Activated T-helper 1 cell treated with anti-CD3 and anti-CD28 coated beads, Interleukin-12 subunit alpha, Interleukin-12 subunit beta, Interleukin-2, Interleukin-4 antibody, amounts not matched to agents 30 ng/mL and 10 ng/mL and 1 ng/mL, durations not matched to agents 14 hours and 24 hours and 36 hours (primary cell): ENCODE measurements around the gene GPHN. TPM values are rescaled to one million over a fixed set of nuclear protein-coding genes. Genes with fewer than 3 reads are reported as not detected.
"Not testable (repeated sequence)": the region's sequence is repeated elsewhere in the genome, so short reads cannot be mapped to it uniquely, and the experiment has no call there.

Experiments used
- DNase-seq: peaks from one replicate; pipeline ENCODE4 v3.0.0; 2021; ENCODE audit warnings: low spot score
- H3K27ac Mint-ChIP-seq: one replicate; pipeline ENCODE4 v1.8.0; 2021; ENCODE audit warnings: mild to moderate bottlenecking, mixed read lengths
- H3K27me3 Mint-ChIP-seq: one replicate; pipeline ENCODE4 v1.8.0; 2022; ENCODE audit warnings: mild to moderate bottlenecking, moderate library complexity, mixed read lengths; ENCODE audit not compliant: insufficient read depth
- H3K36me3 Mint-ChIP-seq: one replicate; pipeline ENCODE4 v1.8.0; 2021; ENCODE audit warnings: low read depth, mixed read lengths
- H3K4me1 Mint-ChIP-seq: one replicate; pipeline ENCODE4 v1.8.0; 2021; ENCODE audit warnings: low read depth, mixed read lengths
- H3K4me3 Mint-ChIP-seq: one replicate; pipeline ENCODE4 v1.8.0; 2021; ENCODE audit warnings: mild to moderate bottlenecking, moderate library complexity, mixed read lengths
- H3K9me3 Mint-ChIP-seq: one replicate; pipeline ENCODE4 v1.8.0; 2021; ENCODE audit warnings: mixed read lengths
- intact Hi-C: fragments of 100-400 bp; cut with micrococcal nuclease; formaldehyde crosslinking; loops from one replicate; pipeline ENCODE4 v1.15.1; 2024
- total RNA-seq: library from RNA; stranded (reverse); gene quantifications from 2 replicates; pipeline ENCODE4 v1.2.3, GENCODE V29; 2022

Gene GPHN
- total RNA-seq, 1 donor from 2014 or later: 38.5 TPM

- H3K9me3 Mint-ChIP-seq: peaks cover 41% of the 10 kb centered on the region
- intact Hi-C loops: no loop called here
- no peak overlapping the region for H3K4me3 Mint-ChIP-seq
- peaks cover 12% of the 10 kb centered on the region for H3K36me3 Mint-ChIP-seq
- no peak overlapping the region for H3K27ac Mint-ChIP-seq
- no peaks in the 10 kb centered on the region for H3K4me1 Mint-ChIP-seq
- no peak for DNase-seq
- H3K27me3 Mint-ChIP-seq: no peaks in the 10 kb centered on the region
Observed at GRCh38 chr14:66572826-66573225, 64.9 kb downstream of the GPHN start.

DNA sequence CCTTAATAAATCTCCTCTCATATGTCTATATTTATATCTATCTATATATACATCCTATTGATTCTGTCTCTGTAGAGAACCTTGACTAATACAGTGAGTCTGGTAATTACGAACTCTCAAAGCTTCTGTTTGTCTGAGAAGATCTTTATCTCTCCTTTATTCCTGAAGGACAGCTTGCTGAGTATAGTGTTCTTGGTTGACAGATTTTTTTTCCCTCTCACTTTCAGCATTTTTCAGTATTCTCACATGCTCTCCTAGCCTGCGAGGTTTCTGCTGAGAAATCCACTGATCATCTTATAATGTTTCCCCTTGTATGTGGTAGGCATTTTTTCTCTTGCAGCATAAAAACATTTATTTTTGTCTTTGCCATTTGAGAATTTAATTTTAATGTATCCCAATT is 67.1 kb downstream of the GPHN start:
- H3K4me3 Mint-ChIP-seq: no peak overlapping the region
- H3K36me3 Mint-ChIP-seq: peaks cover 12% of the 10 kb centered on the region
- H3K4me1 Mint-ChIP-seq: no peaks in the 10 kb centered on the region
- intact Hi-C loops: no loop called here
- no peak for DNase-seq
- peaks cover 55% of the 10 kb centered on the region for H3K9me3 Mint-ChIP-seq
- no peak overlapping the region for H3K27ac Mint-ChIP-seq
- H3K27me3 Mint-ChIP-seq: no peaks in the 10 kb centered on the region

GRCh38 chr14:66575939-66576338 is 68.0 kb downstream of the GPHN start:
- H3K9me3 Mint-ChIP-seq: peaks cover 53% of the 10 kb centered on the region
- H3K36me3 Mint-ChIP-seq: peaks cover 10% of the 10 kb centered on the region
- H3K27ac Mint-ChIP-seq: no peak overlapping the region
- H3K4me1 Mint-ChIP-seq: no peaks in the 10 kb centered on the region
- intact Hi-C loops: no loop called here
- no peak for DNase-seq
- H3K27me3 Mint-ChIP-seq: no peaks in the 10 kb centered on the region
- H3K4me3 Mint-ChIP-seq: no peak overlapping the region

DNA sequence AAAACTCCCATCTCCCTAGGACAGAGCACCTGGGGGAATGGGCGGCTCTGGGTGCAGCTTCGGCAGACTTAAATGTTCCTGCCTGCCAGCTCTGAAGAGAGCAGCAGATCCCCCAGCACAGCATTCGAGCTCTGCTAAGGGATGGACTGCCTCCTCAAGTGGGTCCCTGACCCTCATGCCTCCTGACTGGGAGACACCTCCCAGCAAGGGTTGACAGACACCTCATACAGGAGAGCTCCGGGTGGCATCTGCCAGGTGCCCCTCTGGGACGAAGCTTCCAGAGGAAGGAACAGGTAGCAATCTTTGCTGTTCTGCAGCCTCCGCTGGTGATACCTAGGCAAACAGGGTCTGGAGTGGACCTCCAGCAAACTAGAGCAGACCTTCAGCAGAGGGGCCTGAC is 79.8 kb downstream of the GPHN start:
- intact Hi-C loops: not testable (repeated sequence)

GRCh38 chr14:66595394-66595793 is 87.4 kb downstream of the GPHN start:
- no peak for DNase-seq
- peaks cover 26% of the 10 kb centered on the region for H3K9me3 Mint-ChIP-seq
- no peaks in the 10 kb centered on the region for H3K36me3 Mint-ChIP-seq
- H3K27ac Mint-ChIP-seq: no peak overlapping the region
- intact Hi-C loops: no loop called here
- no peaks in the 10 kb centered on the region for H3K4me1 Mint-ChIP-seq
- H3K27me3 Mint-ChIP-seq: no peaks in the 10 kb centered on the region
- H3K4me3 Mint-ChIP-seq: no peak overlapping the region

More for the DNA sequence above, 79.8 kb downstream of the GPHN start:
- H3K36me3 Mint-ChIP-seq, H3K27ac Mint-ChIP-seq, H3K4me1 Mint-ChIP-seq, H3K27me3 Mint-ChIP-seq, DNase-seq, H3K4me3 Mint-ChIP-seq: not testable (repeated sequence)
- H3K9me3 Mint-ChIP-seq: peaks cover 55% of the 10 kb centered on the region

DNA sequence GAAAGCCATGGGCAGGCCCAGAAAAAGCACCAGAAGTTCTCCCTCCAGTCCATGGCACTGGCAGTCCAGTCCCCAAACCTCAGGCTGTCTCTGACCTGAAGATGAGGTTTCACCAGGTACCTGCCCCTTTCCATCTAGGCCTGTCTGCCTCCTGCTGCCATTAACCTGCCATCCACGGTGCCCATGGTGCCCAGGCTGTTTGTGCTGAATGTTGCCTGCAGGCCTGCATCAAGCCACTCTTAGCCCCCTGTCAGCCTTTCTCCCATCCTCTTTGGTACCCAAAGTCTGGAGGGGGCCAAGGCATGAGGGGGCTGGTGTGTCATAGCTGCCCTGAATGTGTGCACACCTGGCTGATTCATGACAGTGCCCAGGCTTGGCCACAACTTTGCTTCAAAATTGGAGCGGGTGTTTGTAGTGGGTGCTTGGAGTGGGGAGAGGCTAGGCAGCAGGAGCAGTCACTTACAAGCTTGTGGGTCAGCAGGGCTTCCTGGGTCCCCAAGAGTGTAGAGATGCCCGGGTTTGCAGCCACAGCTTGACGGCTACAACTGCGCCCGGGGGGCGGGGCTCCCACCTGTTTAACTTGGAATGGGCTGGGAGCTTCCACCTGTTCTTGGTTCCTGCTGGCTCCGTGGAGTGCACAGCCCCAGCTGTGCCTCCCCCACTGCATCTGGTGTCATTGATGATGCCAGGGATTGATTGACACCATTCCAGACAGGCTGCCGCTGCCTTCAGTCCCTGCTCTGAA is 88.5 kb downstream of the GPHN start:
- Mint-ChIP-seq H3K27me3 (no peaks in the 10 kb centered on the region), H3K4me1 (no peaks in the 10 kb centered on the region), H3K9me3 (peaks cover 21% of the 10 kb centered on the region), H3K27ac (no peak overlapping the region), H3K36me3 (no peaks in the 10 kb centered on the region), H3K4me3 (no peak overlapping the region)
- no peak for DNase-seq
- intact Hi-C loops: no loop called here

DNA sequence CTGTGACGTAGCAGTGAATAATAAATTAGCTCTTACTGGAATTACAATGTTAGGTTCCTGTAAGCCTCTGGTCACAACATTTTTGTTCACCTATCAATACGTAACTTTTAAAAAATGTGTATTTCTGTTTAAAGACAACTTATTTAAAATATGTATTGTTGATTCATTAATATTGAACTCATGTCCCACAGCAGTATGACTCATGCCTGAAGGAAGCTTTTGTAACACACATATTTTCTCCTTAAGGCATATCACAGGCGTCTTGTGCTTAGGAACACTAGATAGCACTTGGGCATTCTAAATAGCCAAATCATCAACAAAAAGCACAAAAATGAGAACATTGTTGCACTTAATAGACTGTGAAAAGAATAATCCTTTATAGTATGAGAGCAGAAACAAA is 92.5 kb downstream of the GPHN start:
- no peak overlapping the region for H3K4me3 Mint-ChIP-seq
- DNase-seq: no peak
- no peak overlapping the region for H3K27ac Mint-ChIP-seq
- peaks cover 4% of the 10 kb centered on the region for H3K9me3 Mint-ChIP-seq
- peaks cover 7% of the 10 kb centered on the region for H3K4me1 Mint-ChIP-seq
- intact Hi-C loops: loop anchor here (10.0 kb wide), 1 partner anchor 394 kb away; no protein-coding TSS in a partner anchor
- no peaks in the 10 kb centered on the region for H3K27me3 Mint-ChIP-seq
- no peaks in the 10 kb centered on the region for H3K36me3 Mint-ChIP-seq

- no peaks in the 10 kb centered on the region for H3K36me3 Mint-ChIP-seq
- H3K27me3 Mint-ChIP-seq: no peaks in the 10 kb centered on the region
- H3K9me3 Mint-ChIP-seq: no peaks in the 10 kb centered on the region
- peaks cover 14% of the 10 kb centered on the region for H3K4me1 Mint-ChIP-seq
- no peak overlapping the region for H3K27ac Mint-ChIP-seq
- DNase-seq: no peak
- no peak overlapping the region for H3K4me3 Mint-ChIP-seq
- intact Hi-C loops: loop anchor here (10.0 kb wide), 1 partner anchor 393 kb away; no protein-coding TSS in a partner anchor
Observed at GRCh38 chr14:66601932-66602578, 94.1 kb downstream of the GPHN start.

DNA sequence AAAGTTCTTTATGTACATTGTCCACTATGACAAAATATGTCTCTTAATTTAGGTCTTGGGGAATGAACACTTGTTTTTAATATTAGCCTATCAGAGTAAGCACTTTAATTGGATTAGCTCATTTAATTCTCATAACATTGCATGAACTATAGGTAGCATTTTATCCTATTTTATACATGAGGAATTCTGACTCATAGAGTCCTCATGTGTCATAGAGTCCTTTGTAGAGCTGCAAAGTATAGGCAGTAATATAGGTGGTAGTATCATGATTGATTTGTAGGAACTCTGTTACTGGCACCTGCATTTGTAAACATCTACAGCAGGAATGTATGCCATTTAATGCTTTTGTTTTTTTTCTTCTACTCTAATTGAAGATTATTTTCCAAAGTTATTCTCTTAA is 96.0 kb downstream of the GPHN start:
- Mint-ChIP-seq H3K9me3 (no peaks in the 10 kb centered on the region), H3K4me1 (peaks cover 16% of the 10 kb centered on the region), H3K4me3 (no peak overlapping the region), H3K36me3 (no peaks in the 10 kb centered on the region), H3K27ac (no peak overlapping the region), H3K27me3 (peaks cover 5% of the 10 kb centered on the region)
- intact Hi-C loops: loop anchor here (10.0 kb wide), 1 partner anchor 391 kb away; no protein-coding TSS in a partner anchor
- DNase-seq: no peak

GRCh38 chr14:66606826-66607225 is 98.9 kb downstream of the GPHN start:
- Mint-ChIP-seq H3K27me3 (peaks cover 5% of the 10 kb centered on the region), H3K9me3 (no peaks in the 10 kb centered on the region), H3K36me3 (no peaks in the 10 kb centered on the region), H3K4me1 (peaks cover 27% of the 10 kb centered on the region), H3K4me3 (no peak overlapping the region), H3K27ac (no peak overlapping the region)
- DNase-seq: no peak
- intact Hi-C loops: loop anchor here (5.0 to 10.0 kb wide), 2 partner anchors 100 to 388 kb away; partner anchors contain the start of gene GPHN

DNA sequence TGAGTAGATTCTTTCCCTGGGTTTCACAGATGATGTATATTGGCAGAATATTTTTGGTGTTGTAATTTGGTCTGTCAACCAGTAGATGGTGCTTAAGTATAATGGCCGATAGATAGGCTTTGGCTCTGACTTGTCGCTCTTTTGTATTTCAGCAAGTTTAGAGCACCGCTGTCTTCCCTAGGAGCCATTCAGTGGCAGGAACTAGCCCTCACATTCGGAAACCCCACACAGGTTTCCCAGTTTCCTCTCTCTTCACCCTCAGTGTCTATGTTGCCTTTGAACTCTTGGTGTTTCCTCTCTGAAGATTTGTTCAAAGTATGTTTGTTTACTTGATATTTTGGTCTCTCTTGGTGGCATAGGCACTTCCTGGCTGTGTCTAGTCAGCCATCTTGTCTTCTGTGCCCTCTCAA is 102.2 kb downstream of the GPHN start:
- no peak for DNase-seq
- peak overlapping the region; percentile 29 for H3K27ac Mint-ChIP-seq
- peaks cover 21% of the 10 kb centered on the region for H3K4me1 Mint-ChIP-seq
- H3K9me3 Mint-ChIP-seq: peaks cover 3% of the 10 kb centered on the region
- H3K4me3 Mint-ChIP-seq: no peak overlapping the region
- no peaks in the 10 kb centered on the region for H3K36me3 Mint-ChIP-seq
- H3K27me3 Mint-ChIP-seq: peaks cover 5% of the 10 kb centered on the region
- intact Hi-C loops: loop anchor here (5.0 to 10.0 kb wide), 3 partner anchors 137 to 745 kb away; partner anchors contain the start of gene ATP6V1D

GRCh38 chr14:66613344-66613743 is 105.4 kb downstream of the GPHN start:
- H3K4me1 Mint-ChIP-seq: peaks cover 13% of the 10 kb centered on the region
- peaks cover 20% of the 10 kb centered on the region for H3K9me3 Mint-ChIP-seq
- no peak overlapping the region for H3K4me3 Mint-ChIP-seq
- no peaks in the 10 kb centered on the region for H3K27me3 Mint-ChIP-seq
- H3K36me3 Mint-ChIP-seq: no peaks in the 10 kb centered on the region
- intact Hi-C loops: loop anchor here (5.0 to 10.0 kb wide), 3 partner anchors 134 to 741 kb away; partner anchors contain the start of gene ATP6V1D
- no peak overlapping the region for H3K27ac Mint-ChIP-seq
- no peak for DNase-seq

- DNase-seq: no peak
- H3K36me3 Mint-ChIP-seq: no peaks in the 10 kb centered on the region
- H3K4me1 Mint-ChIP-seq: peaks cover 12% of the 10 kb centered on the region
- H3K4me3 Mint-ChIP-seq: no peak overlapping the region
- no peaks in the 10 kb centered on the region for H3K27me3 Mint-ChIP-seq
- H3K9me3 Mint-ChIP-seq: peaks cover 29% of the 10 kb centered on the region
- intact Hi-C loops: loop anchor here (10.0 kb wide), 1 partner anchor 735 kb away; the partner anchor contains the start of gene ATP6V1D
- H3K27ac Mint-ChIP-seq: no peak overlapping the region
Observed at GRCh38 chr14:66619952-66620351, 112.0 kb downstream of the GPHN start.
